ENCODE data around the gene NELL1.

NELL1 gene

GRCh38 chr11:21564833-21565682, 895.7 kb downstream of the NELL1 start (continued):
- TF ChIP-seq CREB5 (CRISPR knock-in tag; IDR thresholded peaks at IDR 0.05; ENCODE audit: low read depth) = no peak

- TF ChIP-seq PATZ1 (CRISPR knock-in tag; IDR thresholded peaks at IDR 0.05; ENCODE audit: borderline replicate concordance) (no peak), ISL1 (CRISPR knock-in tag; IDR thresholded peaks at IDR 0.05) (no peak)
- ATAC-seq = no peak
Observed at GRCh38 chr11:21566521-21567117, 897.2 kb downstream of the NELL1 start.

- no peak for ATAC-seq
- TF ChIP-seq ZFP3 (CRISPR knock-in tag; IDR thresholded peaks at IDR 0.05) (no peak), BACH2 (CRISPR knock-in tag; IDR thresholded peaks at IDR 0.05; ENCODE audit: borderline replicate concordance) (no peak), ZNF70 (CRISPR knock-in tag; IDR thresholded peaks at IDR 0.05) (no peak), GLIS3 (CRISPR knock-in tag; IDR thresholded peaks at IDR 0.05) (no peak), TSHZ2 (CRISPR knock-in tag; IDR thresholded peaks at IDR 0.05) (no peak), RARB (CRISPR knock-in tag; IDR thresholded peaks at IDR 0.05) (no peak), CSRNP3 (CRISPR knock-in tag; IDR thresholded peaks at IDR 0.05) (no peak), ZC3H10 (CRISPR knock-in tag; IDR thresholded peaks at IDR 0.05) (no peak), SNAI2 (CRISPR knock-in tag; IDR thresholded peaks at IDR 0.05) (no peak), POU6F1 (CRISPR knock-in tag; IDR thresholded peaks at IDR 0.05; ENCODE audit: borderline replicate concordance, low read depth) (no peak), ZNF565 (CRISPR knock-in tag; conservative IDR thresholded peaks at IDR 0.05; ENCODE audit: low read depth) (no peak), OSR1 (CRISPR knock-in tag; IDR thresholded peaks at IDR 0.05) (no peak), TCF4 (CRISPR knock-in tag; IDR thresholded peaks at IDR 0.05; ENCODE audit: borderline replicate concordance) (no peak), CSDC2 (CRISPR knock-in tag; IDR thresholded peaks at IDR 0.05) (no peak), CREB5 (CRISPR knock-in tag; IDR thresholded peaks at IDR 0.05; ENCODE audit: low read depth) (no peak), PPARA (CRISPR knock-in tag; IDR thresholded peaks at IDR 0.05; ENCODE audit: borderline replicate concordance) (no peak)
Observed at GRCh38 chr11:21567645-21568290, 898.4 kb downstream of the NELL1 start.

Measured in SK-N-SH treated with all-trans-retinoic acid at 6 μM for 48 hours (cell line).